D721Med (cell line): Measurements from ENCODE around the gene HAUS7.

Experiments used
- DNase-seq: peaks from one replicate; pipeline ENCODE4 v3.0.0; 2011; ENCODE audit warnings: low spot score; ENCODE audit not compliant: insufficient read length
- FAIRE-seq: peaks from 2 replicates; lab custom pipeline; 2011; peaks lifted over from hg19 to GRCh38; lab: Jason Lieb, UNC
- TF ChIP-seq, protein P1 (sequence below): IDR thresholded peaks from 2 replicates; pipeline ENCODE4 v1.5.1; 2012; ENCODE audit warnings: mild to moderate bottlenecking, control low read depth; ENCODE audit not compliant: insufficient read depth; ENCODE audit errors: missing control alignments

HAUS7 gene

GRCh38 chrX:153499341-153499740 is 29.0 kb upstream of the HAUS7 start:
- DNase-seq (no peak), FAIRE-seq (no peak)
- TF ChIP-seq, protein P1, sequence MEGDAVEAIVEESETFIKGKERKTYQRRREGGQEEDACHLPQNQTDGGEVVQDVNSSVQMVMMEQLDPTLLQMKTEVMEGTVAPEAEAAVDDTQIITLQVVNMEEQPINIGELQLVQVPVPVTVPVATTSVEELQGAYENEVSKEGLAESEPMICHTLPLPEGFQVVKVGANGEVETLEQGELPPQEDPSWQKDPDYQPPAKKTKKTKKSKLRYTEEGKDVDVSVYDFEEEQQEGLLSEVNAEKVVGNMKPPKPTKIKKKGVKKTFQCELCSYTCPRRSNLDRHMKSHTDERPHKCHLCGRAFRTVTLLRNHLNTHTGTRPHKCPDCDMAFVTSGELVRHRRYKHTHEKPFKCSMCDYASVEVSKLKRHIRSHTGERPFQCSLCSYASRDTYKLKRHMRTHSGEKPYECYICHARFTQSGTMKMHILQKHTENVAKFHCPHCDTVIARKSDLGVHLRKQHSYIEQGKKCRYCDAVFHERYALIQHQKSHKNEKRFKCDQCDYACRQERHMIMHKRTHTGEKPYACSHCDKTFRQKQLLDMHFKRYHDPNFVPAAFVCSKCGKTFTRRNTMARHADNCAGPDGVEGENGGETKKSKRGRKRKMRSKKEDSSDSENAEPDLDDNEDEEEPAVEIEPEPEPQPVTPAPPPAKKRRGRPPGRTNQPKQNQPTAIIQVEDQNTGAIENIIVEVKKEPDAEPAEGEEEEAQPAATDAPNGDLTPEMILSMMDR = no peak

GRCh38 chrX:153498453-153498852 is 28.1 kb upstream of the HAUS7 start:
- DNase-seq (no peak), FAIRE-seq (no peak)
- TF ChIP-seq, protein P1 = no peak

- no peak for FAIRE-seq
- TF ChIP-seq, protein P1 = no peak
- no peak for DNase-seq
These were observed 26.2 kb upstream of the HAUS7 start for GRCh38 chrX:153496590-153496959.

DNA sequence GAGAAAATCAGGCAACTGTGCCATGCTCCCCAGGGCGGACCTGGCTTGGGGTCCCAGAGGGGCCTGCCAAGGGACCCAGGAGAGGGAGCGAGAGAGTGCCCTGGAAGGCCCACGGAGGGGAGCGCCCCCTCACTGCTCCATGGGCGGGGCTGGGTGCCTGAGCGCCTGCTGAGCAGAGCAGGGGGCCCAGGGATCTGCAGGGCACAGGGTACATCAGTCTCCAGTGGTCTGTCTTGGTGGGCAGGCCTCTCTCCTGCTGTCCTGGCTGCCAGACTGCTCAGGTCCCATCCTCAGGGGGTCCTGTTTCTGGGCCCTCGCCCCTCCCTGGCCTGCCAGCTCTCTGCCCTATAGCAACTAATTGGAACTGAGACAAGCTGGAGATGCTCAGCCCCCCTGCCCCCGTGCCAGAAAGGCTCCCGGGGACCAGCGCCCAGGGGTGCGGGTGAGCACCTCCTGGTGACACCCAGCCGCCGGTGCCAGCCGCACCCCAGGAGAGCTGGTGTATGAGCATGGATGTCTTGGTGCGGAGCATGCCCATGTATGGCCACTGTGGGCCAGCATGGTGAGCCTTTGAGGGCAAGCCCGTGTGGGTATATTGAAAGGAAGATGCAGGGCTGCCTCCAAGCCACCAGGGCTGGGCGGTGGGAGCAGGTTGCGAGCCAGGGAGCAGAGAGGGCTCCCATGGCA is 25.7 kb upstream of the HAUS7 start:
- FAIRE-seq (no peak), DNase-seq (no peak)
- TF ChIP-seq, protein P1 = no peak

DNA sequence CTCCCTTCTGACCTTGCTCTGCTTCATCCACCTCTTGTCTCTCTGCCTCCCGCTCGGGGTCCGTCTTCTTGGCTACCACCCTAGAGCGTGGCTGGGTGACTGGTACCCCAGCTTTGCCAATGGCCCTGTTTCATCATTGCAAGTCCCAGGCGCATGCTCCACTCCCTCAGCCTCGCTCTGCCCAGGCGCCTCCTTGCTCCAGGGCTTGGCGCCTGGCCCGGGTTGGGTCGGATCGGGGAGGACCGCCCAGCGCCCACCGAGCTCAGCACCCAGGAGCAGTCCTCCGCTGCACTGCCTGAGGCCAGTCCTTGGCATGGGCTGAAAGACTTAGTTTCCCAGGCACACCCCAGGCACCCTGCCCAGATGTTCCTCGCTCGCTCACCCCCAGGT is 25.0 kb upstream of the HAUS7 start:
- DNase-seq (no peak), FAIRE-seq (no peak)

DNA sequence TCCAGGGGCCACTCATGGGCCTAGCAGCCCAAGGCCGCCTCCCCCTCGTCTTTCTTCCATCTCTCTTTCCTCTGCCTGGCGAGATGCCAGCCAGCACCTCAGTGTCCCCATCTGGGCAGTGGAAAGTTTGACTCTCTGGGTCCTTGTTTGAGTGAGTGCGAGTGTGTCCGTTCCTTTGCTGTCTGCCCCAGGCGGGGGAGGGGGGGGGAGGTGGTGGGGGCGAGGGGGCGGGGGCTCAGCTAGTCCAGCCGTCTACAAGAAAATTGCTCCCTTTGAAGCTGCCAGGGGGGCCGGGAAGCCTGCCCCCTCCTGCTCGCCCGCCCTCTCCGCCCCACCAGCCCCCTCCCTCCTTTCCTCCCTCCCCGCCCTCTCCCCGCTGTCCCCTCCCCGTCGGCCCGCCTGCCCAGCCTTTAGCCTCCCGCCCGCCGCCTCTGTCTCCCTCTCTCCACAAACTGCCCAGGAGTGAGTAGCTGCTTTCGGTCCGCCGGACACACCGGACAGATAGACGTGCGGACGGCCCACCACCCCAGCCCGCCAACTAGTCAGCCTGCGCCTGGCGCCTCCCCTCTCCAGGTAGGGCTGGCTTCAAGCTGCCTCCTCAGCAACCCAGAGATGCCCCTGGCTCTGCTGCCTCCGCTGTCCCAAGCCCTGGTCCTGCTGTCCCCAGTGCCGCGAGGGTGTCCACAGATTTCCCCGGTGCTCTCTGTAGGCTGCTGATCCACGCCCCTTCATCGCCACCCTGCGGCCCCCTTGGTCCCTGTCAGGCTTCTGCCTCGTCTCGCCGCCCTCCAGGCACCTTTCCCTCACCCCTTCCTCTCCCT is 24.4 kb upstream of the HAUS7 start, which contains the start of gene BGN:
TSS of gene BGN (plus strand) at position 440 of the 821 bp plus-strand sequence. CDS start 9,652 bp downstream, outside the sequence.
- DNase-seq (no peak), FAIRE-seq (no peak)
- TF ChIP-seq, protein P1 = no peak

More for the DNA sequence above, 25.0 kb upstream of the HAUS7 start:
- TF ChIP-seq, protein P1 = no peak

GRCh38 chrX:153494061-153494460 is 23.7 kb upstream of the HAUS7 start:
- FAIRE-seq (no peak), DNase-seq (no peak)
- TF ChIP-seq, protein P1 = no peak
